NT2/D1 (cell line): ENCODE data around the gene DLL4.

Experiments
- SUZ12 ChIP-seq: IDR thresholded peaks from 2 replicates; pipeline ENCODE4 v1.6.1; 2011; ENCODE audit not compliant: insufficient read length, insufficient read depth; ENCODE audit errors: extremely low read depth
- ZNF274 ChIP-seq: IDR thresholded peaks from 2 replicates; pipeline ENCODE4 v1.6.1; 2011; ENCODE audit warnings: mild to moderate bottlenecking, low read depth, low read length

DNA sequence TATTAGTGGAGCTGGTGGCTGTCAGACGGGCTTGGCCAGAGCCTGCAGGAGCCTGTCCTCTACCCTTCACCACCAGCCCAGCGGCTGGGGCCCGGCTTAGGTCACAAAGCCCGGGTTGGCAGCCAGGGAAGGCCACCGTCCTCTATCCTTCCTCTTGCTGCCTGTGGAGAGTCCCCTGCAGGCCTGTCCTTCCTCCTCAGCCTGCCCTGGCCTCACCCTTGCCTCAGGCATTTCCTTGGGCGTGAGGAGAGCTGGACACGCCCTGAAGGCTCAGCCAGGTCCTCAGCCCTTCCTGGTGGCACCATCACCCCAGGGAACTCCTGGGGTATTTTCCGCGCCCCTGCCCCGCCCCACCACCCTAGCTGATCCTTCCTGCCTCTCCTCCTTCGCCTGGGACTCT, 31.8 kb downstream of the DLL4 start:
- TF ChIP-seq ZNF274 (no peak), SUZ12 (no peak)
